Ovary (tissue), 9 donors: ENCODE data around the gene CREG2. TPM values are rescaled to one million over a fixed set of nuclear protein-coding genes. Genes with fewer than 3 reads are reported as not detected.

Experiments
- DNase-seq, 5 donors: peaks; one replicate each; pipeline ENCODE4 v3.0.0-alpha.2; 2019 to 2020
- H3K27ac ChIP-seq, 2 donors: fragments of 200-600 bp; one replicate each; pipeline versions ENCODE4 v1.5.1 to v1.8.0; 2019 to 2022
- H3K27me3 ChIP-seq: fragments of 200-600 bp; one replicate; pipeline ENCODE4 v1.8.0; 2022
- H3K36me3 ChIP-seq: fragments of 200-600 bp; sonication (generic); one replicate; pipeline ENCODE4 v1.5.1; 2019
- H3K4me1 ChIP-seq: one replicate; pipeline ENCODE4 v1.8.1; 2013; ENCODE audit warnings: mild to moderate bottlenecking, moderate library complexity; ENCODE audit not compliant: insufficient read depth
- H3K4me3 ChIP-seq: fragments of 200-600 bp; sonication (generic); one replicate; pipeline ENCODE4 v1.5.1; 2017
- H3K9me3 ChIP-seq, 2 donors: fragments of 200-600 bp in 1 of 2; sonication (generic) in 1 of 2; one replicate each; pipeline versions ENCODE4 v1.5.1 to v1.8.1; 2013 to 2019; ENCODE audit warnings: mild to moderate bottlenecking in 1 of 2, moderate library complexity in 1 of 2
- EP300 ChIP-seq: sonication (generic); formaldehyde crosslinking; IDR thresholded peaks from one replicate; pipeline ENCODE4 v1.6.1; 2017; ENCODE audit warnings: antibody characterized with exemption
- POLR2A ChIP-seq: fragments of 450-650 bp; IDR thresholded peaks from one replicate; pipeline ENCODE4 v1.6.1; 2017; ENCODE audit warnings: antibody characterized with exemption, mild to moderate bottlenecking, moderate library complexity
- WGBS, 3 donors: extraction: QIAGEN DNeasy Blood & Tissue Kit in 1 of 3; methylation state at CpG; one replicate each; pipeline versions ENCODE4 v1.1.5 to v1.1.7; 2013 to 2017; 5-methylcytosine and 5-hydroxymethylcytosine counted together
- intact Hi-C, 4 donors: fragments of 100-400 bp; cut with DNase I; formaldehyde crosslinking; loops; one replicate each; pipeline versions ENCODE4 v1.11.0 to v1.15.1; 2022 to 2023
- polyA plus RNA-seq, 2 donors: library from polyadenylated mRNA; stranded (reverse); fragments of 200-250 nt in 1 of 2; fragments of 350-450 nt in 1 of 2; fragmentation: Illumina TruSeq in 1 of 2; extraction: RNeasy Lipid Tissue Mini Kit (QIAGEN cat#74804) in 1 of 2; gene quantifications; one replicate each; pipeline ENCODE4 v1.2.3, GENCODE V29; 2013 to 2014
- total RNA-seq, 7 donors: library from RNA; depleted of rRNA in 2 of 7; stranded (reverse); fragments of >200 nt in 2 of 7; fragmentation: NEBNext Ultra II Directional in 3 of 7; extraction: Animal tissue kit (Norgen Biotek cat#: 25700) in 3 of 7; gene quantifications; one replicate each; pipeline versions ENCODE4 v1.1.0 to v1.2.4, GENCODE V29; 2016 to 2023
- TF ChIP-seq, protein P1 (sequence below), 3 donors: fragments of 450-650 bp in 2 of 3; fragments of 200-600 bp in 1 of 3; IDR thresholded peaks; one replicate each; pipeline versions ENCODE4 v1.5.1 to v1.8.0; 2016 to 2022; ENCODE audit warnings: antibody characterized with exemption in 3 of 3, mild to moderate bottlenecking in 1 of 3
- donor health status: DM: no; HTN: no; CAD: no; lungs with moderate emphysema.
- donor health status: DM: no; HTN: no; CAD: no.
- donor health status: Bipolar disorder and iron deficiency.
- donor health status: DM: yes; HTN: yes; CAD: no.
- donor health status: DM: no; HTN: no; CAD: no.
- donor health status: DM: yes; HTN: yes; CAD: no.

Gene CREG2
- total and polyA plus RNA-seq, 9 donors: 0.04 to 0.57 (median 0.19) TPM; not detected in 1

DNA sequence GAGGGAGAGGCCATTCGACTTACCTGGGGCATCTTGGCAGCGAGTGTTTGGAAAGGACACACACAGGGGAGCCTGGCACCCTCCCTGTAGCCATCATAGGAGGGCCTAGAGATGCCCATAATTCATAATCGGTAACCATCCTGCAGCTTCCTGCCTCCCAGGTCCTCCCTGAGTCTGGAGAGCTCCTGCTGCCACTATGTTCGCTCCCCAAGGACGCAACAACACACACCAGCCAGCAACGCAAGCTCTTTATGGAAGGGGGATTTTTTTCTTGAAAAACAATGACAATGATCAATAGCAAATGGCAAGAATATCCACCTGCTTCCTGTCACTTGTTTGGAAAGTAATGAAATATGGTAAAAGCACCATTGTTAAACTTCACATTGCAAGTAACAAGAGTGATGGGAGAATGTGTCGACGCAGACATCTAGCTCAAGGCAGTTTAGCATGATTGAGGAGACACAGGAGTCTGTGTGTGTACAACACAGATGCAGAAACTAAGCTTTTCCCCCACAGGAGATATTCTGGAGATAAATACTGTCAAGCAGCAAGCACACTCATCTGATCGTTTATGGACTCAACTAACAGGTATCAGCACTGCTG, 24.9 kb upstream of the CREG2 start:
- Histone ChIP-seq H3K9me3 (no peaks in the 10 kb centered on the region), H3K4me3 (no peak overlapping the region), H3K27me3 (no peaks in the 10 kb centered on the region), H3K27ac (no peak overlapping the region), H3K4me1 (no peaks in the 10 kb centered on the region), H3K36me3 (no peaks in the 10 kb centered on the region)
- intact Hi-C loops: loop anchor here in 1 of 4 donors (10.0 kb wide), 1 partner anchor 833 kb away; no protein-coding TSS in a partner anchor
- no peak for DNase-seq
- WGBS, 3 donors: 82 to 89% (median 86%) methylated on average over 9 of the region's 9 CpGs
- TF ChIP-seq EP300: no peak
- TF ChIP-seq, protein P1, sequence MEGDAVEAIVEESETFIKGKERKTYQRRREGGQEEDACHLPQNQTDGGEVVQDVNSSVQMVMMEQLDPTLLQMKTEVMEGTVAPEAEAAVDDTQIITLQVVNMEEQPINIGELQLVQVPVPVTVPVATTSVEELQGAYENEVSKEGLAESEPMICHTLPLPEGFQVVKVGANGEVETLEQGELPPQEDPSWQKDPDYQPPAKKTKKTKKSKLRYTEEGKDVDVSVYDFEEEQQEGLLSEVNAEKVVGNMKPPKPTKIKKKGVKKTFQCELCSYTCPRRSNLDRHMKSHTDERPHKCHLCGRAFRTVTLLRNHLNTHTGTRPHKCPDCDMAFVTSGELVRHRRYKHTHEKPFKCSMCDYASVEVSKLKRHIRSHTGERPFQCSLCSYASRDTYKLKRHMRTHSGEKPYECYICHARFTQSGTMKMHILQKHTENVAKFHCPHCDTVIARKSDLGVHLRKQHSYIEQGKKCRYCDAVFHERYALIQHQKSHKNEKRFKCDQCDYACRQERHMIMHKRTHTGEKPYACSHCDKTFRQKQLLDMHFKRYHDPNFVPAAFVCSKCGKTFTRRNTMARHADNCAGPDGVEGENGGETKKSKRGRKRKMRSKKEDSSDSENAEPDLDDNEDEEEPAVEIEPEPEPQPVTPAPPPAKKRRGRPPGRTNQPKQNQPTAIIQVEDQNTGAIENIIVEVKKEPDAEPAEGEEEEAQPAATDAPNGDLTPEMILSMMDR (IDR thresholded peaks at IDR 0.05): no peak

DNA sequence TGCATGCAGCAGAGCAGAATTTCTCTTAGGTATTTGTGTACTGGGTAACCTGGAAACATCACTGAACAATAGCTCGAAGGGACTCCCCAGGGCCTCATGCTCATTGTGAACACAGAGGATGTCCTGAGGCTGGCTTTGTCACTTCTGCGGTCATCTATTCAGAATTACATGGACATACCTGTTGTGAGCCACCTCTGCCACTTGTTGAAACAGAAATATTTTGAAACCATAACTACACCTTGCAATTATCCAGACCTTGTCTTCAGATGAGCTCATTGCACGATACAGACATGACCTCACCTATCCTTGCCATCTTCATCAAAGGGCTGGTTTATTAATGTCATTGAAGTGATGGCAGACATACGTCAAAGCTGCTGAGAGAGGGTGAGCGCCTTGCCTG, 23.4 kb upstream of the CREG2 start:
- WGBS, 3 donors: 82 to 92% (median 83%) methylated on average over 5 of the region's 5 CpGs
- Histone ChIP-seq H3K4me1 (no peaks in the 10 kb centered on the region), H3K4me3 (no peak overlapping the region), H3K36me3 (no peaks in the 10 kb centered on the region), H3K27ac (no peak overlapping the region), H3K9me3 (no peaks in the 10 kb centered on the region), H3K27me3 (no peaks in the 10 kb centered on the region)
- DNase-seq: no peak
- intact Hi-C loops: loop anchor here in 1 of 4 donors (10.0 kb wide), 1 partner anchor 834 kb away; no protein-coding TSS in a partner anchor
- TF ChIP-seq, protein P1 (IDR thresholded peaks at IDR 0.05): no peak
- TF ChIP-seq EP300: no peak
- no peak for TF ChIP-seq POLR2A

DNA sequence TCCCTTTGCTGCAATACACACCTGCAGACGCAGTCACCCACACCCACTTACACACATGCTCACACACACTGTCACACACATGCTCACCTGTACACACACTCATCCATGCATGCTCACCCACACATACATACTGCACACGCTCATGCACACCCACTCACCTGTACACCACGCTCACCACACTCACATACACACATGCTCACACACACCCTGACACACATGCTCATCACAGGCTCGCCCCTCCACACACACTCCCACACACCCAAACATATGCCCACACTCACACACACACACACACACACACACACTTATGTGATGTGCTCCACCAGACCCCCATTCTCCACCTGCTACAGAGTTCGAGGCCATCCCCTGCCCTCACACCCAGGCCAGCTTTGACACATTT, 22.8 kb upstream of the CREG2 start:
- H3K4me1 ChIP-seq: no peaks in the 10 kb centered on the region
- intact Hi-C loops: loop anchor here in 1 of 4 donors (10.0 kb wide), 1 partner anchor 835 kb away; no protein-coding TSS in a partner anchor
- H3K27me3 ChIP-seq: no peaks in the 10 kb centered on the region
- no peak overlapping the region for H3K27ac ChIP-seq
- 88 to 89% (median 88%) methylated on average over 5 of the region's 5 CpGs for WGBS, 3 donors
- no peak for DNase-seq
- no peak for TF ChIP-seq EP300
- TF ChIP-seq, protein P1 (IDR thresholded peaks at IDR 0.05): no peak
- no peak for TF ChIP-seq POLR2A
- no peaks in the 10 kb centered on the region for H3K9me3 ChIP-seq
- H3K36me3 ChIP-seq: no peaks in the 10 kb centered on the region
- no peak overlapping the region for H3K4me3 ChIP-seq

DNA sequence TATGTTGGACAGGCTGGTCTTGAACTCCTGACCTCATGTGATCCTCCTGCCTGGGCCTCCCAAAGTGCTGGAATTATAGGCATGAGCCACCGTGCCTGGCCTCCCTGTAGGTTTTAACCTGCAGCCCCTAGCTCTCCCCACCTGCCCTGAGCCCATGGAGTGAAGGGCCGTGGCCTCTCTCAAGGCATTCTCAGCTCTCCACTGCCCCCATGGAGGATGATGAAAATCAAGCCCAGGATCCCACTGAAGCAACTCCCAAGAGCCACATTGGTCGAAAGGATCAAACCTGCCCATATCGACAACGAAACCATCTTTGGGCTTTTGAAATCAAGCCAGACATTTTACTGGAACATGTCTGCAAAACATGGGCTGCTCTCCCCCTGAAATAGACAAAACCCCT, 22.4 kb upstream of the CREG2 start:
- Histone ChIP-seq H3K27me3 (no peaks in the 10 kb centered on the region), H3K9me3 (no peaks in the 10 kb centered on the region), H3K36me3 (no peaks in the 10 kb centered on the region), H3K27ac (no peak overlapping the region), H3K4me1 (no peaks in the 10 kb centered on the region), H3K4me3 (no peak overlapping the region)
- TF ChIP-seq, protein P1 (IDR thresholded peaks at IDR 0.05): no peak
- no peak for TF ChIP-seq POLR2A
- no peak for TF ChIP-seq EP300
- intact Hi-C loops: loop anchor here in 1 of 4 donors (10.0 kb wide), 1 partner anchor 835 kb away; no protein-coding TSS in a partner anchor
- DNase-seq: no peak
- 71 to 89% (median 85%) methylated on average over 5 of the region's 5 CpGs for WGBS, 3 donors
